ENCODE data around the gene NPC2.
"Not testable (repeated sequence)": the region's sequence is repeated elsewhere in the genome, so short reads cannot be mapped to it uniquely, and the experiment has no call there.

The NPC2 gene

DNA sequence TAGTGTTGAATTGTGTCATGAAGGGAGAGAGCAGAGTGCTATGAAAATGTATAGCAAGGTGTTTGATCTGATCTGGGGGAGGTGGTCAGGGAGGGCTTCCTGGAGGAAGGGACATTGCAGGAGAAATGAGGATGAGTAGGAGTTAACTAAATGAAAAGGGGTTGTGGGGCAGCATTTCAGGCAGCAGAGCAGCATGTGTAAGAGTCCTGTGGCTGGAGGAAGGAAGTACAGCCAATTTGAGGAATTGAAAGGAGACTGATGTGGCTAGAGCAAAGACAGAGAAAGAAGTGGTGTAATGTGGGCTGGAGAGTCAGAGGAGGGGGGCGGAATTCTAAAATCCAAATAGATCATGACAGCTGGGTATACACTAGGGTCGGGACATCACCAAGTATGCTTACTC lies 20.5 kb downstream of the NPC2 start:
- DNase-seq: no peak

DNA sequence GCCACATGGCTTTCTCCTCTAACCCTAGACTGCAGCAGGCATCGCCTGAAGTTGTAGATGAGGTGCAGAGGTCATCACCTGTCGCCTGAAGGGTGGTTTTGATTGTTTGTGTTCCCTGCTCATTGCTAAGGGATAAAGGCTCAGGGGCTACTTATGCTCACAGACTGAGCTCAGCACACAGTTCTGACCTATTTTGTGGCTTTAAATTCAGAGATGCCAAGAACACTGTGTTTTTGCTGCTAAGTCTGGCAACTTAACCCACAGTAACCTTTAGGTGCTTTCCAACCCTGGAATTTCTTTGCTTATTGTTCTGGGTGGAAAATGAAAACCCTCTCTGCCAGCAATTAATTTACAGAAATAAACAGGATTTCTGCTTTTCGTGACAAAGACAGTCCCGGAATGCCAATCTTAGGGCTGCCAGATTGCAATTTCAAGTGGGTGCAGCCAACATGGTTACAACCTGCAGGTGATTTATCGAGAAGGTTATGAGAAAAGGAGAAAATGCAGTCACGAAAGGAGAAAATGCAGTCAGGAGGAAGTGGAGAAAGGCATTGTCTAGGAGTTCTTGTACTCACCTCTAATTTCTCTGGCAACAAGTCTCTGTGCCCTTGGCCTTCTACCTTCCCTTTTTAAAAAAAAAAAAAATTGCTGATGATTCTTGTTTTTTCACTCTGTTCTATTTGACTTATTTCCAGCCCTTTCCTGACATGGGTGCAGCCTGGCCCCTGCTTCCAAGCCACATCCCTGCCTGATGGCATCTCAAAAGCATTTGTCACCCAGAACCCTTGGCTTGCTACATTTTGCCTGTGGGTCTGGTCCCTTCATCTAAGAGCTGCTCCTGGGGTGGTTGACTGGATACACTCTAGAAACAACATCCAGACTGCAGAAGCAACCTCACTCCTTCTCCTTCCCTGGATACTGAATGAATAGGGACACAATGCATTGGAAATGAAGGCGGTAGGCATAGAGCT lies 23.3 kb downstream of the NPC2 start:
- no peak for DNase-seq

GRCh38 chr14:74468513-74468912 lies 24.6 kb downstream of the NPC2 start:
- DNase-seq: peak in 14 of 56 donors; percentile 9 to 69 (median 38)

DNA sequence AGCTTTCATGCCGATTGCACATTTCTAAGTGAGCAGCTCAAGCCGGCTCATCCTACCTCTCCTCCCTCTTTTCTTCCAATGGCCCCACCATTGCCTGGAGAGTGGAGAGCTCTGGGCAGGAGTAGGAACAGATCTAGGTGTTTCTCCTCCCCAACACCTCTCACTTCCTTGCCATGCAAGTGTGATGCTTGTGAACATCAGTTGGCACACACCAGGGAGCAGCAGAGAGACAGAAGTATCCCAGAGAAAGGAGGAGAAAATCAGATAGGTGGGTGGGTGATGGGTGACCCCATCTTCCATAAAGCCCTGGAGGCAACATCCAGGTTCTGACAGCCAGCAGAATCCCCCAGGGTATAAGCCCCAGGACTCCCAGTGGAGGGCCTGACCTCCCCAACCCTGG lies 27.8 kb downstream of the NPC2 start:
- peak in 2 of 56 donors; percentile 23 to 27 for DNase-seq

GRCh38 chr14:74464785-74465184 lies 28.3 kb downstream of the NPC2 start:
- DNase-seq: peak in 29 of 56 donors; percentile 9 to 77 (median 45)

- DNase-seq: peak in 2 of 56 donors; percentile 18 to 35
These were observed 29.4 kb downstream of the NPC2 start for GRCh38 chr14:74463697-74464096.

DNA sequence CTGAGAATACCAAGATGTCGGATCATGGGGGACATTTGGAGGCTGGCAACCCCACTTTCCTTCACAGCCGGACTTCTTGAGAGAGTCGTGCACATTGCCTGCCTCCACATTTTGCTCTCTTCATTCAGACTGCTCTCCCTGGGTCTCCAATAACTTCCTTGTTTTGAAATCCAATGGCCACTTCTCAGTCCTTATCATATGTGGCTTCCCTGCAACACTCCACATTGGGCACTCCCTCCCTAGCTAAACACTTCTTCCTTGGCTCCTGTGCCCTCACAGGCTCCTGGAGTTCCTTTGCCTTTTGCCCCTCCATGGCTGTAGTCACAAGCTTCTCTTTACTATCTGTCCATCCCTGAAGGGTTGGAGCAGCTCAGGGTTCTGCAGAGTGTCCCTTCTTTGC lies 30.1 kb downstream of the NPC2 start:
- no peak for DNase-seq

DNA sequence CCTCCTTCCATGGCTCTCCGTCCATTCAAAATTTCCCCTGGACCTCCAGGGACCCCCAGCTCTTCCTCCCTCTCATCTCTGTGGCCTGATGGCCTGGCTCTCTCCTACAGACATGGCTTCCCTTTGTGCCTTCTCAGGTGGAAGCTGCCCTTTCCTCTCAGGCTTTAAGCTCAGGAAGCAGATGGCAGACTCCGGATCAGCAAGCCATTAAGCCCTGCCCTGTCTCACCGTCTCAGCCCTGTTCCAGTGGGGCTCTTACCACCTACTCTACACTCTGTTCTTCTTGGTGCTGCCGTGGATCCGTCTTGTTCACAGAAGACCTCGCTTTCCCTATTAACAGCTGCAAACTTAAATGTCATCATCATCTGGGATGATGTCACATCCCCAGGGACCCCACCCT lies 33.1 kb downstream of the NPC2 start:
- DNase-seq: no peak

- DNase-seq: no peak
These were observed 33.7 kb downstream of the NPC2 start for GRCh38 chr14:74459289-74459946.

DNA sequence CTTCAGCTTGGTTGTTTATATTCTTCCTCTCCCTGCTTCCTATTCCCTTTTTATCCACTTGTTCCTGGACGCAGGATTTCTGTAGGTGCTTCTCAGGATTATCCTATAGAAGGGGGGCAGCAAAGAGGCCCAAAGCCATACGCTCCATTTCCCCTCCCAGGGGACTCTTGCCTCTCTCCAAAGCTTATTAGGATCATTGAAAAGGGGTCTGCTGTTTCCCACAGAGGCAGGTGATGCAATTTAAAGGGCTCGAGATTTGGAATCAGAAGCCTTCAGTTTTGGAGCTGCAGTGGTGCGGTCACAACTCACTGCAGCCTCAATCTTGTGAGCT lies 35.6 kb downstream of the NPC2 start:
- DNase-seq: no peak

- no peak for DNase-seq
These were observed 36.2 kb downstream of the NPC2 start for GRCh38 chr14:74456684-74457564.

DNA sequence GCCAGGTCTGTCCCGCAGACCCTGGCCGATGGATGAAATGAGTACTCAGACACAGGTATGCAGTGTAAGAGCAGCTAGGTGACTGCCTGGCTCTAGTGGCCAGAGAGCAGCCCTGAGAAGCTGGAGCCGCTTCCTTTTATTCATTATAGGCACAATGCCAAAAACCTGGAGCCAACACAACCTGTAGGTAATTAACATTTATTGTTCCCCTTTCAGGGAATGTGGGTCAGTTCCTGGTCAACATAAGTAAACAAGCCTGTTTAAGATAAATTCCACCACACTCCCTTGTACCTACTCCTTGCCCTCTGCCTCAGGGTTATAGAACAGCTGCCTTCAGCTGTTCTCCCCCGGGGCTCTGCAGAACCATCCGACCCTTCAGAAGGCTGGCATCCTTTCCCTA lies 38.7 kb downstream of the NPC2 start:
- not testable (repeated sequence) for DNase-seq

- no peak for DNase-seq
These were observed 48.2 kb downstream of the NPC2 start for GRCh38 chr14:74444866-74445265.

DNA sequence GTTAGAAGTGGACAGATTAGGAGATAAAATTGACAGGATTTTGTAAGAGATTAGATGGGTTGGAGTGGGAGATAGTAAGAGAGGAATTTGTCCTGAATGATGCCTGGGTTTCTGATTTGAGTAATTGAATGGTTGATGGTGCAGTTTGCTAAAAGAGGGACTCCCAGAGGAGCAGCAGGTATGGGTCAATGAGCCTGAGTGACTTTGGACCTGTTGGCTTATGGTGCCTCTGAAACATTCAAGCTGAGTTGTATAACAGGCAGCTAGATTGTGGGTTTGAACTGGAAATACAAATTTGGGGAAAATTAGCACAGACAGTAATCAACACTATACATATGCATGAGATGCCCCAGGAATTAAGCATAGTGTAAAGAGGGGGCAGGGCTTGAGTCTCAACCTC lies 50.3 kb downstream of the NPC2 start:
- DNase-seq: no peak

DNA sequence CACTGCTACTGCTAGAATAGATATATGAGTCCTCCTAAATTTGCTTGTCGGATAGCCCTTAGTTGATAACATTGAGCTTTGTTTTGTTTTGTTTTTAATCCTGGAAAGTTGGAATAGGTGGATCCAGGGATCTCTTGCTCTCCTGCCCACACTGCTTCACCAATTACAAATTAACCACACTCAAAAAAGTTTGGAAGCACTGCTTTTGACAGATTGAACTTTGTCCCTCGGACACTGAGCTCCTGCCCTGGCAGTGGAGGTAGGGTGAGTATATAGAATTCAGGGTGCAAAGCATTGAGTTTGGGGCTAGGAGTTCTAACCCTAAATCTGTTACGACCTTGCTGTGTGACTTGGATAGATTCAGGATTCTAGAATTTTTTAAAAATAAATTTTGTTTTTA lies 52.0 kb downstream of the NPC2 start:
- DNase-seq: no peak

- no peak for DNase-seq
These were observed 54.7 kb downstream of the NPC2 start for GRCh38 chr14:74438351-74438915.

DNA sequence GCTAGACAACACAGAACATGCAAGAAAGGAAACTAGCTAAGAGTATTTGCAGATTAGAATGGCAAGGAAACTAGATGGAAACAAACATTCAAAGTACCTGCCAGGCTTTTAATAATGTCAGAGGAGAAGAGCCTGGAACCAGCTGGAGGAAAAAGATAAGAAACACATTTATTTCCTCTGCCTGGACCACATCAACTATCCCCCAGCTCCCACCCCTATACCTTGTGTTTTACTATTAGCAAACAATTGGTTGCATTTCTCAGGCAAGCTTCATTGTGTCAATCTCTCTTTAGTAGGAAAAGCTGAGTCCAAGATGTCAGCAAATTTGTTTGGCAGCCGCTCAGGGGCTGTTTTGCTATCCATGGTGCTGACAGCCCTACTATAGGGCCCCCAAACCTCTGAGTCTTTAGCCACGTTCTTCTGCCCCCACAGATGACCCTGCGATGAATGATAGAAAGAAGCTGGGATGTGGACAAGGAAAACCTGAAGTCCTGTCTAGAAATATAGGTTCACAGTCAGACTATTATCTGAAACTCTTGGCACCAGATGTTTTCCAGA lies 55.5 kb downstream of the NPC2 start:
- no peak for DNase-seq

GRCh38 chr14:74434294-74434693 lies 58.8 kb downstream of the NPC2 start:
- DNase-seq: no peak

DNA sequence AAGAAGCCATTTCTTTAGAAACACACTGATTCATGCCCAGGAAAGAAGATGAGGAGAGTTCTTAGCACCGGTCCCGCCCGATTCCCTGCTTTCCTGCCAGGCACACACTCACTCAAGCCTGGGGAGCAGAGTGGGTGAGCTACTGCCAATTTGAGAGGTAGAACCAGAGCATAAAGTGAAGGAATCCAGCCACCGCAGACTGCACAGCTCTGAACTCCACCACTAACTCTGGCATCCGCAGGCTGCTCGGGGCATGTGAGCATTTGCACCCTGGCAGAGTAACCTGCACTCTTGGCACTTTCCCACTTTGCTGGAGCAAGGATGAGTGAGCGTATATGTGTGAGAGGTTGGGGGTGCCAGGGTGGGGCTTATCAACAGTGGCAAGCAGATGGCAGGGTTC lies 63.1 kb downstream of the NPC2 start:
- peak in 21 of 56 donors; percentile 6 to 63 (median 42) for DNase-seq
